K562 (cell line): Measurements from ENCODE around the gene OR10H2. TPM values are rescaled to one million over a fixed set of nuclear protein-coding genes. Genes with fewer than 3 reads are reported as not detected.

Source experiments
- ATAC-seq: fragments of 200-7000 bp; cut with Tn5 transposase; 3 replicates; pipeline ENCODE4 v1.9.1; 2020; ENCODE audit warnings: moderate library complexity
- BruUV-seq: library from RNA; stranded (reverse); fragments of 400-500 nt; replicated peaks from 2 replicates; lab custom pipeline; 2021; lab: Mats Ljungman, UMichigan
- CTCF ChIA-PET: fragments of 300-600 bp; formaldehyde crosslinking; extraction: SDS; loops from one replicate; lab custom pipeline; 2021; ENCODE audit warnings: low intra/inter-chr PET ratio; lab: Yijun Ruan, JAX
- POLR2A ChIA-PET: fragments of 300-600, 350-650 bp; sonication (Branson Sonifier 250); formaldehyde crosslinking; extraction: SDS; loops from one replicate; lab custom pipeline; 2021; ENCODE audit warnings: antibody characterized with exemption, inconsistent platforms; lab: Yijun Ruan, JAX
- DNase-seq, 4 experiments: peaks; one replicate each; pipeline versions ENCODE4 v3.0.0 to v3.0.0-alpha.2; 2011 to 2018; ENCODE audit warnings: low spot score in 3 of 4, mixed read lengths in 3 of 4; ENCODE audit errors: extremely low read depth in 1 of 4
- FAIRE-seq: peaks from 2 replicates; lab custom pipeline; 2011; peaks lifted over from hg19 to GRCh38; lab: Jason Lieb, UNC
- H2AFZ ChIP-seq: 2 replicates; pipeline ENCODE4 v1.6.0; 2011; ENCODE audit warnings: low read depth, low read length, control low read depth, inconsistent platforms
- H3K27ac ChIP-seq: fragments of 200-600 bp; 3 replicates; pipeline ENCODE4 v1.8.0; 2011; ENCODE audit warnings: low read depth, mild to moderate bottlenecking, control low read depth, inconsistent platforms, low read length, moderate library complexity, mixed read lengths; ENCODE audit errors: extremely low read depth
- H3K27me3 ChIP-seq, 2 experiments: fragments of 300-600 bp in 1 of 2; 2 replicates in 1 of 2; 3 replicates in 1 of 2; pipeline versions ENCODE4 v1.6.0 to v1.8.0; 2011; ENCODE audit warnings: inconsistent platforms in 2 of 2, low read length in 2 of 2, mild to moderate bottlenecking in 1 of 2, mixed read lengths in 1 of 2, moderate library complexity in 1 of 2; ENCODE audit not compliant: control insufficient read depth in 2 of 2, insufficient read depth in 2 of 2
- H3K36me3 ChIP-seq: fragments of 300-600 bp; 3 replicates; pipeline ENCODE4 v1.8.0; 2011; ENCODE audit warnings: mild to moderate bottlenecking, low read length, inconsistent platforms; ENCODE audit not compliant: control insufficient read depth, insufficient read depth
- H3K4me1 ChIP-seq, 2 experiments: fragments of 200-600 bp in 1 of 2; replicated peaks in 1 of 2; 2 replicates in 1 of 2; 3 replicates in 1 of 2; pipeline versions ENCODE4 v1.5.1 to v1.8.0; 2011; ENCODE audit warnings: inconsistent platforms in 2 of 2, low read length in 2 of 2, mild to moderate bottlenecking in 1 of 2, mixed read lengths in 1 of 2, moderate library complexity in 1 of 2; ENCODE audit not compliant: control insufficient read depth in 2 of 2, insufficient read depth in 2 of 2
- H3K4me2 ChIP-seq: 2 replicates; pipeline ENCODE4 v1.6.1; 2011; ENCODE audit warnings: low read length, control low read depth, inconsistent platforms, mixed read lengths; ENCODE audit not compliant: insufficient read depth
- H3K4me3 ChIP-seq: fragments of 200-600 bp; sonication (generic), shearing (Covaris generic); 2 replicates; pipeline ENCODE4 v1.5.1; 2016; ENCODE audit warnings: control low read depth, inconsistent platforms
- H3K79me2 ChIP-seq: fragments of 200-600 bp; 3 replicates; pipeline ENCODE4 v1.8.0; 2011; ENCODE audit warnings: low read length, inconsistent platforms; ENCODE audit not compliant: control insufficient read depth, insufficient read depth
- H3K9ac ChIP-seq, 2 experiments: 2 replicates each; pipeline versions ENCODE4 v1.6.0 to v1.6.1; 2011; ENCODE audit warnings: low read depth in 2 of 2, low read length in 2 of 2, control low read depth in 1 of 2, inconsistent platforms in 1 of 2, mild to moderate bottlenecking in 1 of 2, mixed read lengths in 1 of 2; ENCODE audit not compliant: insufficient read depth in 1 of 2
- H3K9me1 ChIP-seq: one replicate; pipeline ENCODE4 v1.6.0; 2011; ENCODE audit warnings: inconsistent platforms, mild to moderate bottlenecking, low read length, moderate library complexity; ENCODE audit not compliant: control insufficient read depth, insufficient read depth
- H3K9me3 ChIP-seq: replicated peaks from 2 replicates; pipeline ENCODE4 v1.5.1; 2011; ENCODE audit warnings: low read depth, low read length, inconsistent platforms; ENCODE audit not compliant: control insufficient read depth, insufficient read depth
- H4K20me1 ChIP-seq: replicated peaks from 2 replicates; pipeline ENCODE4 v1.6.1; 2011; ENCODE audit warnings: low read length, inconsistent platforms, mixed read lengths; ENCODE audit not compliant: control insufficient read depth, insufficient read depth
- CC2D1A ChIP-seq: fragments of 450-650 bp; IDR thresholded peaks from 2 replicates; pipeline ENCODE4 v1.6.1; 2017; ENCODE audit warnings: mild to moderate bottlenecking
- MTA2 ChIP-seq: fragments of 450-650 bp; IDR thresholded peaks from 2 replicates; pipeline ENCODE4 v1.6.1; 2016; ENCODE audit warnings: low read depth
- SIN3A ChIP-seq, 2 experiments: fragments of 150-350 bp in 1 of 2; IDR thresholded peaks; 2 replicates each; pipeline ENCODE4 v1.6.1; 2011 to 2016; ENCODE audit warnings: borderline replicate concordance in 2 of 2, low read depth in 2 of 2, low read length in 2 of 2, mild to moderate bottlenecking in 2 of 2, moderate library complexity in 2 of 2; ENCODE audit not compliant: control insufficient read depth in 1 of 2
- SREBF2 ChIP-seq: sonication (generic); formaldehyde crosslinking; IDR thresholded peaks from 2 replicates; pipeline ENCODE4 v1.4.0; 2020; ENCODE audit warnings: mild to moderate bottlenecking, missing genetic modification reagents
- ZNF79 ChIP-seq: fragments of 250-450 bp; sonication (Bioruptor Pico); IDR thresholded peaks from 2 replicates; pipeline ENCODE4 v1.4.0; 2020; ENCODE audit warnings: low read depth, mild to moderate bottlenecking, moderate library complexity
- WGBS: fragments of 100-300 bp; shearing (Covaris generic); methylation state at CpG from one replicate; pipeline ENCODE4 v1.1.6; 2016; ENCODE audit warnings: low coverage, mixed read lengths; ENCODE audit not compliant: insufficient coverage; ENCODE audit errors: missing lambda C conversion rate; 5-methylcytosine and 5-hydroxymethylcytosine counted together
- in situ Hi-C: fragments of 300-500 bp; cut with MboI; formaldehyde crosslinking; loops from 4 replicates; pipeline ENCODE4 v1.15.0; 2018; ENCODE audit warnings: inconsistent platforms, mixed read lengths
- intact Hi-C: fragments of 100-400 bp; cut with micrococcal nuclease; formaldehyde crosslinking; loops from 2 replicates; pipeline ENCODE4 v1.14.2; 2022
- polyA plus RNA-seq, 8 experiments: library from polyadenylated mRNA; depleted of rRNA in 4 of 8; stranded (reverse) in 5 of 8; unstranded in 3 of 8; fragments of >200 nt; fragmentation: Nextera tagmentation in 2 of 8; fragmentation: Illumina TruSeq in 1 of 8; extraction: Ambion mirVana in 2 of 8; extraction: Trizol in 1 of 8; gene quantifications; 2 replicates each; pipeline versions ENCODE4 v1.2.1 to v1.2.3, GENCODE V29; 2011 to 2014; ENCODE audit warnings: inconsistent platforms in 1 of 8, missing spikeins in 1 of 8
- total RNA-seq, 7 experiments: library from RNA; depleted of rRNA in 6 of 7; stranded (reverse); fragments of >200 nt in 6 of 7; fragmentation: Illumina TruSeq in 2 of 7; extraction: Trizol in 2 of 7; gene quantifications; 2 replicates each; pipeline versions ENCODE4 v1.2.1 to v1.2.3, GENCODE V29; 2011 to 2021; ENCODE audit warnings: low replicate concordance in 1 of 7
- TF ChIP-seq, protein P1 (sequence below): fragments of 250-450 bp; sonication (Bioruptor Pico); IDR thresholded peaks from 2 replicates; pipeline ENCODE4 v1.5.0; 2021; ENCODE audit warnings: mild to moderate bottlenecking, moderate library complexity
- TF ChIP-seq, protein P2 (sequence below): fragments of 450-650 bp; IDR thresholded peaks from 2 replicates; pipeline ENCODE4 v1.6.1; 2016; ENCODE audit warnings: low read depth

Gene OR10H2
- total and polyA plus RNA-seq, 9 of the 15 experiments (the other 6 are each of a cell fraction or from before 2014, with no cell fraction given), result not detected

DNA sequence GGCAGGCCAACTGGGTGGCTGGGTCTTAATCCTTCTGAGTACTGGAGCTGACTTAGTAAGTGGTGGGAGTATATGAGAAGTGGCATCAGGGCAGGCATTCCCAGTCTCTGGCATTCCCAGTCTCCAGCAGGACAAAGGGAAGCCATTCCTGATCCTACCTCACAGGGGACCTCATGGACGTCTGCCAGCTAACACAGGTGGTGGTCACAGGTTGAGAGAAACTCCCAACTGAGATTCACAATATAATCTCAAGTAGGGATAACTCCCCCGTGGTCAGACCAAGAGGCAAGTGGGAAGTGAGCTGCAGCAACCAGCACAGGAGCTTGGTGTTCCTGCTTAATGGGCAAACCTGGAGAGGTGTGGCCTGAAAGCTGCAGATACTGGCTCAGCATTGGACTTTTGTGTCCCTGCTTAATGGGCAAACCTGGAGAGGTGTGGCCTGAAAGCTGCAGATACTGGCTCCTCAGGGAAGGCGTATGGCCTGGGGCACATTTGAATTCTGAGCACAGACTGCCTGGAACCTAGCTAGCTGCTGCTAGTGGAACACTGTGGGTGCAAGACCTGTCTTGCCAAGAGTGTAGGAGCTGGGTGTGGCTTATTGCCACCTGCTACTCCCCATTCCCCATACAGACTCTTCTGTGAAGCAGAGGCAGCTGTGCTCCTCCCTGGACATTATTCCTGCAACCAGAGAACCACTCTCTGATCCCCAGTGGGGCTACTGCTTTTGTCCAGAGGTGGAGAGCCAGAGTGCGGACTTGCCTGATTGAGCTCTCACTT lies 25.9 kb upstream of the OR10H2 start:
- Histone ChIP-seq H3K4me1 (no peaks in the 10 kb centered on the region; a peak in 1 of 5 replicates), H3K27me3 (no peaks in the 10 kb centered on the region), H3K9ac (no peak overlapping the region), H3K79me2 (no peaks in the 10 kb centered on the region), H3K9me3 (no peaks in the 10 kb centered on the region), H2AFZ (no peak overlapping the region), H3K4me3 (no peak overlapping the region), H3K36me3 (no peaks in the 10 kb centered on the region), H3K27ac (no peak overlapping the region), H3K9me1 (no peaks in the 10 kb centered on the region), H4K20me1 (no peaks in the 10 kb centered on the region), H3K4me2 (no peak overlapping the region)
- in situ Hi-C loops, result no loop called here
- WGBS, result 3% methylated on average over 4 of the region's 4 CpGs
- BruUV-seq, result no TSS peak
- ChIA-PET POLR2A (interaction anchor here (0.6 to 0.7 kb wide), 2 partner anchors 30 to 57 kb away, joined by 3 read pairs; no protein-coding TSS in a partner anchor), CTCF (no interaction called here)
- FAIRE-seq, result no peak
- TF ChIP-seq SIN3A (IDR thresholded peaks at IDR 0.05; ENCODE audit: borderline replicate concordance in 2 of 2, control insufficient read depth in 1 of 2, low read depth in 2 of 2, low read length in 2 of 2) (no peak), MTA2 (no peak), CC2D1A (no peak), SREBF2 (CRISPR knock-in tag) (no peak), ZNF79 (CRISPR knock-in tag) (no peak)
- TF ChIP-seq, protein P1, sequence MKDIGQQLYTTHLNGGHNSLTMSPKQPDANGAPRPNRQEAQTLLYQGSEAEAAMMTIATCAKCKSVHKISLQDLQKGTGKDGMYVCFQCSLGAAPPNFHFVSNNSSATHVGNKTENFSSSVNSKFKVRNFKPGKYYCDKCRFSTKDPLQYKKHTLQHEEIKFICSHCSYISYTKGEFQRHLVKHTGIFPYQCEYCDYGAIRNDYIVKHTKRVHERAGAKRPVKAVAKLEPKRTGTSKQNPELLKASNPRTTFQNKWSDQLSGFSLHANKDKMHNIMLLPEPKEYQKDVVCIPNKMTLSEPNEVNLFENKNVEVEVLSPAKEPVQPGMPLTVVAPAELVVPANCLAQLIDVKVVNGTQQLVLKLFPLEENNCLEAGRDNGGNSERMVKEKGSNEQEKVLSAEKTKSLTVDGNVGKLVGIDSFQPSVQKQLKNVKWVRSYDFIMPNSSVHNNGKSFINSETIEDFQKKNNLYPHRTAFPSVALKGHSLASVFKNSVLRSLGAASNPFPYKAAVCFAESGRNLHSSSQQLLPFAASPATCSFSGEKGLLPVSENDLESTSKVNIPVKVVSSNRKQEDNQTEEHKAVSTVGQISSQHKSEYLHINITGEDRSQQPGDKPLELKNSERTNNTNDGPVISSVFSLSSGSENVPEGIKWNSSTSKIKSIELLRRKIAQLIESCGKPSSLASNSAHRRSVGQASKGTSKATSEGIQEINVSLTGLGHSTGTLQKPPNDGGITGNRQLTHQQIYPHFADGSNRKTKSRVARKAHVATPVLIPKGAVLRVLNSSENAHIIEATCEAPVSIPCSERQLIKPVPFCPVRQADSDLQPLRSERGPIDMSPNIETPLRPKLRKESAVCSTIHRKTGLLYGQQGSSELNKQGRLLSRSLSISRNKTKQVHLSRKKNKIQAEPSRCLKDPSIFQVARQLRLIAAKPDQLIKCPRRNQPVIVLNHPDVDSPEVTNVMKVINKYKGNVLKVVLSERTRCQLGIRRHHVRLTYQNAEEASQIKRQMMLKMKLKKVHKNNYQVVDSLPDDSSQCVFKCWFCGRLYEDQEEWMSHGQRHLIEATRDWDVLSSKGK (CRISPR knock-in tag), result no peak
- TF ChIP-seq, protein P2, sequence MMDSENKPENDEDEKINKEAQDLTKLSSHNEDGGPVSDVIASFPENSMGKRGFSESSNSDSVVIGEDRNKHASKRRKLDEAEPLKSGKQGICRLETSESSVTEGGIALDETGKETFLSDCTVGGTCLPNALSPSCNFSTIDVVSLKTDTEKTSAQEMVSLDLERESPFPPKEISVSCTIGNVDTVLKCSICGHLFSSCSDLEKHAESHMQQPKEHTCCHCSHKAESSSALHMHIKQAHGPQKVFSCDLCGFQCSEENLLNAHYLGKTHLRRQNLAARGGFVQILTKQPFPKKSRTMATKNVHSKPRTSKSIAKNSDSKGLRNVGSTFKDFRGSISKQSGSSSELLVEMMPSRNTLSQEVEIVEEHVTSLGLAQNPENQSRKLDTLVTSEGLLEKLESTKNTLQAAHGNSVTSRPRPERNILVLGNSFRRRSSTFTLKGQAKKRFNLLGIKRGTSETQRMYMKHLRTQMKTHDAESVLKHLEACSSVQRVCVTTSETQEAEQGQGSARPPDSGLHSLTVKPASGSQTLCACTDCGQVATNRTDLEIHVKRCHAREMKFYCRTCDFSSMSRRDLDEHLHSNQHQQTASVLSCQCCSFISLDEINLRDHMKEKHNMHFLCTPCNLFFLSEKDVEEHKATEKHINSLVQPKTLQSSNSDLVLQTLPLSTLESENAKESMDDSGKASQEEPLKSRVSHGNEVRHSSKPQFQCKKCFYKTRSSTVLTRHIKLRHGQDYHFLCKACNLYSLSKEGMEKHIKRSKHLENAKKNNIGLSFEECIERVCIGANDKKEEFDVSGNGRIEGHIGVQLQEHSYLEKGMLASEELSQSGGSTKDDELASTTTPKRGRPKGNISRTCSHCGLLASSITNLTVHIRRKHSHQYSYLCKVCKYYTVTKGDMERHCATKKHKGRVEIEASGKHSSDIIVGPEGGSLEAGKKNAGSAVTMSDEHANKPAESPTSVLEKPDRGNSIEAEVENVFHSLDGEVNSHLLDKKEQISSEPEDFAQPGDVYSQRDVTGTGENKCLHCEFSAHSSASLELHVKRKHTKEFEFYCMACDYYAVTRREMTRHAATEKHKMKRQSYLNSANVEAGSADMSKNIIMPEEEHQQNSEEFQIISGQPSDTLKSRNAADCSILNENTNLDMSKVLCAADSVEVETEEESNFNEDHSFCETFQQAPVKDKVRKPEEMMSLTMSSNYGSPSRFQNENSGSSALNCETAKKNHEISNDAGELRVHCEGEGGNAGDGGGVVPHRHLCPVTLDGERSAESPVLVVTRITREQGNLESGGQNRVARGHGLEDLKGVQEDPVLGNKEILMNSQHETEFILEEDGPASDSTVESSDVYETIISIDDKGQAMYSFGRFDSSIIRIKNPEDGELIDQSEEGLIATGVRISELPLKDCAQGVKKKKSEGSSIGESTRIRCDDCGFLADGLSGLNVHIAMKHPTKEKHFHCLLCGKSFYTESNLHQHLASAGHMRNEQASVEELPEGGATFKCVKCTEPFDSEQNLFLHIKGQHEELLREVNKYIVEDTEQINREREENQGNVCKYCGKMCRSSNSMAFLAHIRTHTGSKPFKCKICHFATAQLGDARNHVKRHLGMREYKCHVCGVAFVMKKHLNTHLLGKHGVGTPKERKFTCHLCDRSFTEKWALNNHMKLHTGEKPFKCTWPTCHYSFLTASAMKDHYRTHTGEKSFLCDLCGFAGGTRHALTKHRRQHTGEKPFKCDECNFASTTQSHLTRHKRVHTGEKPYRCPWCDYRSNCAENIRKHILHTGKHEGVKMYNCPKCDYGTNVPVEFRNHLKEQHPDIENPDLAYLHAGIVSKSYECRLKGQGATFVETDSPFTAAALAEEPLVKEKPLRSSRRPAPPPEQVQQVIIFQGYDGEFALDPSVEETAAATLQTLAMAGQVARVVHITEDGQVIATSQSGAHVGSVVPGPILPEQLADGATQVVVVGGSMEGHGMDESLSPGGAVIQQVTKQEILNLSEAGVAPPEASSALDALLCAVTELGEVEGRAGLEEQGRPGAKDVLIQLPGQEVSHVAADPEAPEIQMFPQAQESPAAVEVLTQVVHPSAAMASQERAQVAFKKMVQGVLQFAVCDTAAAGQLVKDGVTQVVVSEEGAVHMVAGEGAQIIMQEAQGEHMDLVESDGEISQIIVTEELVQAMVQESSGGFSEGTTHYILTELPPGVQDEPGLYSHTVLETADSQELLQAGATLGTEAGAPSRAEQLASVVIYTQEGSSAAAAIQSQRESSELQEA, result no peak
- ATAC-seq, result no peak
- no peak for DNase-seq
- intact Hi-C loops, result no loop called here
